DND-41 (cell line): ENCODE measurements around the gene FARP1.

Source experiments
- EZH2 ChIP-seq: IDR thresholded peaks from 3 replicates; pipeline ENCODE4 v1.6.1; 2012; ENCODE audit warnings: borderline replicate concordance, low read depth, mild to moderate bottlenecking, moderate library complexity, low read length, inconsistent platforms; ENCODE audit not compliant: severe bottlenecking
- TF ChIP-seq, protein P1 (sequence below): IDR thresholded peaks from 2 replicates; pipeline ENCODE4 v1.5.1; 2012; ENCODE audit warnings: borderline replicate concordance, low read length, moderate library complexity, mild to moderate bottlenecking; ENCODE audit not compliant: poor library complexity, severe bottlenecking; ENCODE audit errors: extremely low read depth

DNA sequence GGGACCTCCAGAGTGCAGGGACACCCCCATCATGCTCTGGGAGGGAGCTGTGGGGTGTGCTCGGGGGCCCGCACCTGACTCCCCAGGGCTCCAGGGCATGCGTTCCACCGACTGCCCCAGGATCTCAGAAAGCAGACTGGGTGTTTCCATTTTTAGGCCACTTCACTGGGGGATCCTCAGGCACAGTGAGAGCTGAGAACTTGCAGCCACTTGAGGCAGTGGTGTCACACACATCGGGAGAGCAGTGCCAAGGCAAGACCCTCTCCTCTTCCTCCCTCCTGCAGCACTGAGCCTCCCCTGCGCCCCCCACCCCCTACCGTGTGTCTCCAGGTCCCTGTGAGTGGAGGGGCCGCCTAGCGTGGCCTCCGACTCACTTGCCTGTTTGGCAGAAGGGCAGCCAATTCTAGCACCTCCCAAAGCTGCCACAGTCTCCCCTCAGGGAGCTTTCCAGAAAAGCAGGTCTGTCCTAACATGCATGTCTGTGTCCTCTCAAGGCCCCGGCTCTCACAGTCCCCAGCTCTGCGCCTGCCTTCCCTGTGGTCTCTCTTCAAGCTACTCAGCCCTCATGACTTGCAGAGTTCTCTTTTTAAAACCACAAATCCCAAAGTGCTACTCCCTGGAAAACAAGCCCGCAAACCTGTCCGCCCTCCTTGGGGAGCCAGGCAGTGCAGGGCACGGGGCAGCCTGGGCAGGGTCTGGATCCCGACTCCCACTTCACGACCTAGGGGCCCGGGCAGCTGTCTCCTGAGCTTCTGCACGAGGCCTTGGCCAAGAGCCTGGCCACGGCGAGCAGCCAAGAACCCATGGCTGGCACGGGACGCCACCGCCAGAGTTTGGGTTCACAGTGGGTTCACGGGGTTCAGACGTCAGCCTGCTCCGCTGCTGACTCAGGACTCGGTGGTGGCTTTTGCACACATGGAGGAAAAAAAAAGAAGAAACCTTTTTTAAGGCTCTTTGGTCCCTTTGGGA lies 339.9 kb downstream of the FARP1 start:
- TF ChIP-seq, protein P1, sequence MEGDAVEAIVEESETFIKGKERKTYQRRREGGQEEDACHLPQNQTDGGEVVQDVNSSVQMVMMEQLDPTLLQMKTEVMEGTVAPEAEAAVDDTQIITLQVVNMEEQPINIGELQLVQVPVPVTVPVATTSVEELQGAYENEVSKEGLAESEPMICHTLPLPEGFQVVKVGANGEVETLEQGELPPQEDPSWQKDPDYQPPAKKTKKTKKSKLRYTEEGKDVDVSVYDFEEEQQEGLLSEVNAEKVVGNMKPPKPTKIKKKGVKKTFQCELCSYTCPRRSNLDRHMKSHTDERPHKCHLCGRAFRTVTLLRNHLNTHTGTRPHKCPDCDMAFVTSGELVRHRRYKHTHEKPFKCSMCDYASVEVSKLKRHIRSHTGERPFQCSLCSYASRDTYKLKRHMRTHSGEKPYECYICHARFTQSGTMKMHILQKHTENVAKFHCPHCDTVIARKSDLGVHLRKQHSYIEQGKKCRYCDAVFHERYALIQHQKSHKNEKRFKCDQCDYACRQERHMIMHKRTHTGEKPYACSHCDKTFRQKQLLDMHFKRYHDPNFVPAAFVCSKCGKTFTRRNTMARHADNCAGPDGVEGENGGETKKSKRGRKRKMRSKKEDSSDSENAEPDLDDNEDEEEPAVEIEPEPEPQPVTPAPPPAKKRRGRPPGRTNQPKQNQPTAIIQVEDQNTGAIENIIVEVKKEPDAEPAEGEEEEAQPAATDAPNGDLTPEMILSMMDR, result peak; percentile 41
- TF ChIP-seq EZH2, result no peak
